MCF 10A (cell line): ENCODE measurements around the gene PIK3C2G. TPM values are rescaled to one million over a fixed set of nuclear protein-coding genes. Genes with fewer than 3 reads are reported as not detected.

ENCODE experiments used
- BruUV-seq: library from RNA; stranded (reverse); fragments of 400-500 nt; replicated peaks from 2 replicates; lab custom pipeline; 2021; lab: Mats Ljungman, UMichigan
- CTCF ChIA-PET: fragments of 300-600 bp; sonication (Branson Sonifier 250); formaldehyde crosslinking; extraction: SDS; loops from one replicate; lab custom pipeline; 2021; ENCODE audit warnings: antibody characterized with exemption, inconsistent platforms; lab: Yijun Ruan, JAX
- POLR2A ChIA-PET: fragments of 300-600, 350-650 bp; sonication (Branson Sonifier 250); formaldehyde crosslinking; extraction: SDS; loops from one replicate; lab custom pipeline; 2020; ENCODE audit warnings: antibody characterized with exemption, inconsistent platforms; lab: Yijun Ruan, JAX
- DNase-seq: peaks from one replicate; pipeline ENCODE4 v3.0.0-alpha.2; 2018; ENCODE audit not compliant: unreplicated experiment
- H3K27ac Mint-ChIP-seq: one replicate; pipeline ENCODE4 v1.8.0; 2022; ENCODE audit warnings: mild to moderate bottlenecking, low read depth, mixed read lengths; ENCODE audit not compliant: unreplicated experiment
- H3K27me3 Mint-ChIP-seq: one replicate; pipeline ENCODE4 v1.8.0; 2022; ENCODE audit warnings: mixed read lengths; ENCODE audit not compliant: insufficient read depth, unreplicated experiment
- H3K36me3 Mint-ChIP-seq: one replicate; pipeline ENCODE4 v1.8.0; 2022; ENCODE audit warnings: mild to moderate bottlenecking, moderate library complexity, mixed read lengths; ENCODE audit not compliant: insufficient read depth, unreplicated experiment
- H3K4me1 Mint-ChIP-seq: one replicate; pipeline ENCODE4 v1.8.0; 2022; ENCODE audit warnings: mixed read lengths; ENCODE audit not compliant: insufficient read depth, unreplicated experiment
- H3K4me3 Mint-ChIP-seq: one replicate; pipeline ENCODE4 v1.8.0; 2022; ENCODE audit warnings: mild to moderate bottlenecking, moderate library complexity, mixed read lengths; ENCODE audit not compliant: unreplicated experiment
- H3K9me3 Mint-ChIP-seq: one replicate; pipeline ENCODE4 v1.8.0; 2022; ENCODE audit warnings: mixed read lengths; ENCODE audit not compliant: unreplicated experiment
- CTCF ChIP-seq: fragments of 200-600 bp; IDR thresholded peaks from one replicate; pipeline ENCODE4 v1.8.0; 2022; ENCODE audit warnings: antibody characterized with exemption, mild to moderate bottlenecking; ENCODE audit not compliant: unreplicated experiment
- intact Hi-C: fragments of 100-400 bp; cut with micrococcal nuclease; formaldehyde crosslinking; loops from 2 replicates; pipeline ENCODE4 v1.14.1; 2022
- total RNA-seq: library from RNA; stranded (reverse); gene quantifications from 2 replicates; pipeline ENCODE4 v1.2.3, GENCODE V29; 2022

The PIK3C2G gene
- total RNA-seq, 1 experiment from 2014 or later, result 10.6 TPM

GRCh38 chr12:18640321-18640955, 379.1 kb downstream of the PIK3C2G start:
- no TSS peak for BruUV-seq
- no peak for DNase-seq
- no peaks in the 10 kb centered on the region for H3K4me1 Mint-ChIP-seq
- H3K9me3 Mint-ChIP-seq, result no peaks in the 10 kb centered on the region
- CTCF ChIA-PET, result interaction anchor here (0.6 to 1.4 kb wide), 3 partner anchors 16 to 840 kb away, joined by 3 read pairs; no protein-coding TSS in a partner anchor
- H3K27ac Mint-ChIP-seq, result no peak overlapping the region
- POLR2A ChIA-PET, result interaction anchor here (0.6 kb wide), 1 partner anchor 703 kb away, joined by 4 read pairs; no protein-coding TSS in a partner anchor
- no peaks in the 10 kb centered on the region for H3K36me3 Mint-ChIP-seq
- no peak for TF ChIP-seq CTCF
- no peak overlapping the region for H3K4me3 Mint-ChIP-seq
- H3K27me3 Mint-ChIP-seq, result no peaks in the 10 kb centered on the region
- intact Hi-C loops, result no loop called here

GRCh38 chr12:18643681-18644080, 382.4 kb downstream of the PIK3C2G start:
- Mint-ChIP-seq H3K9me3 (no peaks in the 10 kb centered on the region), H3K27ac (no peak overlapping the region), H3K36me3 (peaks cover under 1% of the 10 kb centered on the region), H3K27me3 (no peaks in the 10 kb centered on the region), H3K4me1 (no peaks in the 10 kb centered on the region), H3K4me3 (no peak overlapping the region)
- intact Hi-C loops, result no loop called here
- TF ChIP-seq CTCF, result no peak
- ChIA-PET POLR2A (no interaction called here), CTCF (no interaction called here)
- no peak for DNase-seq
- BruUV-seq, result no TSS peak

GRCh38 chr12:18644564-18644963, 383.2 kb downstream of the PIK3C2G start:
- no peaks in the 10 kb centered on the region for H3K4me1 Mint-ChIP-seq
- H3K27me3 Mint-ChIP-seq, result no peaks in the 10 kb centered on the region
- no peaks in the 10 kb centered on the region for H3K9me3 Mint-ChIP-seq
- ChIA-PET POLR2A (no interaction called here), CTCF (interaction anchor here (0.5 kb wide), 1 partner anchor 487 kb away, joined by 4 read pairs; no protein-coding TSS in a partner anchor)
- no peak for TF ChIP-seq CTCF
- intact Hi-C loops, result no loop called here
- H3K36me3 Mint-ChIP-seq, result peaks cover 4% of the 10 kb centered on the region
- no peak overlapping the region for H3K27ac Mint-ChIP-seq
- DNase-seq, result no peak
- no TSS peak for BruUV-seq
- H3K4me3 Mint-ChIP-seq, result no peak overlapping the region

GRCh38 chr12:18646286-18646890, 385.1 kb downstream of the PIK3C2G start:
- CTCF ChIA-PET, result interaction anchor here (0.5 to 1.2 kb wide), 5 partner anchors 10 to 203 kb away, joined by 3 read pairs; no protein-coding TSS in a partner anchor
- no TSS peak for BruUV-seq

More at GRCh38 chr12:18646286-18646890, 385.1 kb downstream of the PIK3C2G start:
- Mint-ChIP-seq H3K36me3 (peaks cover 9% of the 10 kb centered on the region), H3K9me3 (no peaks in the 10 kb centered on the region), H3K27me3 (no peaks in the 10 kb centered on the region), H3K4me1 (no peaks in the 10 kb centered on the region), H3K27ac (no peak overlapping the region), H3K4me3 (no peak overlapping the region)
- no peak for TF ChIP-seq CTCF
- intact Hi-C loops, result no loop called here
- POLR2A ChIA-PET, result no interaction called here
- DNase-seq, result no peak
